ENCODE measurements around the gene EYS. TPM values are rescaled to one million over a fixed set of nuclear protein-coding genes. Genes with fewer than 3 reads are reported as not detected.

EYS gene
- total RNA-seq, 1 experiment from 2014 or later, result not detected

DNA sequence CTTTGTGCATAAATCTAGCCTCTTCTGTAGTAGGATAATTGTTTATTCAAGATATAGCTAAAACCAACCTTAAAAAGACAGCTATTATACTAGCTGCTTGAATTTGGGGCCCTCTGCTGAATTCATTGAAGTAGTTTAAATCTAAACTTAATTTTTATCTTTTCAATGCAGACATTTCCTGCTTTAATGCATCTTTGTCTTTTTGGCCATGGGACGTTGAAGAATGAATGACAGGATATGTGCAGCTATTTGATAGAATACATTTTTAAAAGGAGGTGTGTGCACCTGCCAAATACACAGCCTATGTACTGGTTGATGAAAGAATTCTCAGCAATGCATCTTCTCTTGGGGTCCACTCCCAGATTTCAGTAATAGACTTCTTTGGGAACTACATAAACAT lies 1546.5 kb downstream of the EYS start:
- Histone ChIP-seq H2AFZ (ENCODE audit: low read depth, low read length, poor library complexity, severe bottlenecking) (no peak overlapping the region), H3K4me2 (ENCODE audit: low read length) (no peak overlapping the region), H3K4me3 (replicated peaks in 1 of 2; ENCODE audit: low read depth in 1 of 2, low read length in 2 of 2) (no peak overlapping the region), H3K9me3 (ENCODE audit: control insufficient read depth in 1 of 2, insufficient read depth in 1 of 2, low read depth in 1 of 2, low read length in 2 of 2) (peaks cover 0 to 4% of the 10 kb centered on the region in 2 experiments; a peak in 1 of 4 replicates), H3K4me1 (ENCODE audit: control insufficient read depth in 1 of 2, insufficient read depth in 2 of 2, low read length in 2 of 2) (no peaks in the 10 kb centered on the region), H3K79me2 (ENCODE audit: insufficient read depth, low read length) (no peaks in the 10 kb centered on the region), H3K36me3 (ENCODE audit: control insufficient read depth in 1 of 2, insufficient read depth in 2 of 2, low read length in 2 of 2) (no peaks in the 10 kb centered on the region), H3K9ac (ENCODE audit: low read length) (no peak overlapping the region), H3K27me3 (ENCODE audit: insufficient read depth, low read length) (no peaks in the 10 kb centered on the region), H3K9me2 (ENCODE audit: insufficient read depth) (no peaks in the 10 kb centered on the region), H3K27ac (ENCODE audit: low read depth, low read length) (no peak overlapping the region), H4K20me1 (ENCODE audit: insufficient read depth) (no peaks in the 10 kb centered on the region)
- ChIA-PET POLR2A (no interaction called here), RAD21 (ENCODE audit: low non-redundant PET in 1 of 2, low total read pairs in 2 of 2, uncharacterized antibody in 2 of 2, unreplicated experiment in 2 of 2) (no interaction called here), CTCF (no interaction called here)
- TF ChIP-seq, protein P1, sequence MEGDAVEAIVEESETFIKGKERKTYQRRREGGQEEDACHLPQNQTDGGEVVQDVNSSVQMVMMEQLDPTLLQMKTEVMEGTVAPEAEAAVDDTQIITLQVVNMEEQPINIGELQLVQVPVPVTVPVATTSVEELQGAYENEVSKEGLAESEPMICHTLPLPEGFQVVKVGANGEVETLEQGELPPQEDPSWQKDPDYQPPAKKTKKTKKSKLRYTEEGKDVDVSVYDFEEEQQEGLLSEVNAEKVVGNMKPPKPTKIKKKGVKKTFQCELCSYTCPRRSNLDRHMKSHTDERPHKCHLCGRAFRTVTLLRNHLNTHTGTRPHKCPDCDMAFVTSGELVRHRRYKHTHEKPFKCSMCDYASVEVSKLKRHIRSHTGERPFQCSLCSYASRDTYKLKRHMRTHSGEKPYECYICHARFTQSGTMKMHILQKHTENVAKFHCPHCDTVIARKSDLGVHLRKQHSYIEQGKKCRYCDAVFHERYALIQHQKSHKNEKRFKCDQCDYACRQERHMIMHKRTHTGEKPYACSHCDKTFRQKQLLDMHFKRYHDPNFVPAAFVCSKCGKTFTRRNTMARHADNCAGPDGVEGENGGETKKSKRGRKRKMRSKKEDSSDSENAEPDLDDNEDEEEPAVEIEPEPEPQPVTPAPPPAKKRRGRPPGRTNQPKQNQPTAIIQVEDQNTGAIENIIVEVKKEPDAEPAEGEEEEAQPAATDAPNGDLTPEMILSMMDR (IDR thresholded peaks at IDR 0.05 in 2 of 3, conservative IDR thresholded peaks at IDR 0.05 in 1 of 3; ENCODE audit: borderline replicate concordance in 1 of 3, insufficient read depth in 1 of 3, low read depth in 2 of 3, low read length in 2 of 3), result no peak
- TF ChIP-seq TCF7L2 (IDR thresholded peaks at IDR 0.05; ENCODE audit: borderline replicate concordance, extremely low read depth, insufficient read depth, insufficient read length), result no peak
- no peak for TF ChIP-seq EGR1 (IDR thresholded peaks at IDR 0.05; ENCODE audit: low read depth)
- TF ChIP-seq POLR2A (IDR thresholded peaks at IDR 0.05; ENCODE audit: borderline replicate concordance, extremely low read depth, insufficient read depth, insufficient read length), result no peak
- no peak for TF ChIP-seq EZH2phosphoT487 (IDR thresholded peaks at IDR 0.05; ENCODE audit: borderline replicate concordance)
- TF ChIP-seq, protein P2, sequence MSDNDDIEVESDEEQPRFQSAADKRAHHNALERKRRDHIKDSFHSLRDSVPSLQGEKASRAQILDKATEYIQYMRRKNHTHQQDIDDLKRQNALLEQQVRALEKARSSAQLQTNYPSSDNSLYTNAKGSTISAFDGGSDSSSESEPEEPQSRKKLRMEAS (IDR thresholded peaks at IDR 0.05), result no peak
- TF ChIP-seq ZFX (IDR thresholded peaks at IDR 0.05), result no peak
- no peak for TF ChIP-seq SIN3A (IDR thresholded peaks at IDR 0.05; ENCODE audit: low read depth)
- no peak for TF ChIP-seq CEBPB (IDR thresholded peaks at IDR 0.05; ENCODE audit: low read depth)
- no peak for TF ChIP-seq SRF (IDR thresholded peaks at IDR 0.05; ENCODE audit: low read depth)
- no peak for TF ChIP-seq SP1 (IDR thresholded peaks at IDR 0.05; ENCODE audit: low read depth)
- TF ChIP-seq, protein P3, sequence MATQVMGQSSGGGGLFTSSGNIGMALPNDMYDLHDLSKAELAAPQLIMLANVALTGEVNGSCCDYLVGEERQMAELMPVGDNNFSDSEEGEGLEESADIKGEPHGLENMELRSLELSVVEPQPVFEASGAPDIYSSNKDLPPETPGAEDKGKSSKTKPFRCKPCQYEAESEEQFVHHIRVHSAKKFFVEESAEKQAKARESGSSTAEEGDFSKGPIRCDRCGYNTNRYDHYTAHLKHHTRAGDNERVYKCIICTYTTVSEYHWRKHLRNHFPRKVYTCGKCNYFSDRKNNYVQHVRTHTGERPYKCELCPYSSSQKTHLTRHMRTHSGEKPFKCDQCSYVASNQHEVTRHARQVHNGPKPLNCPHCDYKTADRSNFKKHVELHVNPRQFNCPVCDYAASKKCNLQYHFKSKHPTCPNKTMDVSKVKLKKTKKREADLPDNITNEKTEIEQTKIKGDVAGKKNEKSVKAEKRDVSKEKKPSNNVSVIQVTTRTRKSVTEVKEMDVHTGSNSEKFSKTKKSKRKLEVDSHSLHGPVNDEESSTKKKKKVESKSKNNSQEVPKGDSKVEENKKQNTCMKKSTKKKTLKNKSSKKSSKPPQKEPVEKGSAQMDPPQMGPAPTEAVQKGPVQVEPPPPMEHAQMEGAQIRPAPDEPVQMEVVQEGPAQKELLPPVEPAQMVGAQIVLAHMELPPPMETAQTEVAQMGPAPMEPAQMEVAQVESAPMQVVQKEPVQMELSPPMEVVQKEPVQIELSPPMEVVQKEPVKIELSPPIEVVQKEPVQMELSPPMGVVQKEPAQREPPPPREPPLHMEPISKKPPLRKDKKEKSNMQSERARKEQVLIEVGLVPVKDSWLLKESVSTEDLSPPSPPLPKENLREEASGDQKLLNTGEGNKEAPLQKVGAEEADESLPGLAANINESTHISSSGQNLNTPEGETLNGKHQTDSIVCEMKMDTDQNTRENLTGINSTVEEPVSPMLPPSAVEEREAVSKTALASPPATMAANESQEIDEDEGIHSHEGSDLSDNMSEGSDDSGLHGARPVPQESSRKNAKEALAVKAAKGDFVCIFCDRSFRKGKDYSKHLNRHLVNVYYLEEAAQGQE (IDR thresholded peaks at IDR 0.05; ENCODE audit: low read depth), result no peak
- no peak for TF ChIP-seq ZNF274 (IDR thresholded peaks at IDR 0.05; ENCODE audit: low read depth, low read length)
- no peak for TF ChIP-seq CBX3 (IDR thresholded peaks at IDR 0.05; ENCODE audit: low read depth)
- no peak for TF ChIP-seq FOSL1 (IDR thresholded peaks at IDR 0.05; ENCODE audit: low read depth)
- no peak for TF ChIP-seq JUND (IDR thresholded peaks at IDR 0.05)
- TF ChIP-seq POLR2AphosphoS5 (IDR thresholded peaks at IDR 0.05; ENCODE audit: low read depth, low read length), result no peak
- BruUV-seq (replicated peaks), result no TSS peak
- ATAC-seq (no peak), DNase-seq (ENCODE audit: low read depth, low spot score) (no peak)
- intact Hi-C loops (cut with micrococcal nuclease), result no loop called here
